M059J (cell line): ENCODE results near the gene EIF2D. TPM values are rescaled to one million over a fixed set of nuclear protein-coding genes. Genes with fewer than 3 reads are reported as not detected.

Experiments used
- DNase-seq: peaks from one replicate; pipeline ENCODE4 v3.0.0-alpha.2; 2012; ENCODE audit warnings: low read depth
- total RNA-seq: library from RNA; depleted of rRNA; stranded (reverse); fragments of >200 nt; shearing (Covaris generic); gene quantifications from 2 replicates; pipeline ENCODE4 v1.2.3, GENCODE V29; 2014

EIF2D gene
- total RNA-seq, 1 experiment from 2014 or later = 39.0 TPM

GRCh38 chr1:206569556-206569955 is 42.7 kb downstream of the EIF2D start:
- DNase-seq = no peak

GRCh38 chr1:206568779-206569352 is 43.4 kb downstream of the EIF2D start:
- no peak for DNase-seq

- DNase-seq = no peak
These were observed 44.0 kb downstream of the EIF2D start for GRCh38 chr1:206568256-206568655.

GRCh38 chr1:206566999-206567398 is 45.3 kb downstream of the EIF2D start:
- DNase-seq = no peak

GRCh38 chr1:206565995-206566394 is 46.3 kb downstream of the EIF2D start:
- no peak for DNase-seq

- DNase-seq = no peak
These were observed 48.7 kb downstream of the EIF2D start for GRCh38 chr1:206563367-206564207.

- no peak for DNase-seq
These were observed 52.1 kb downstream of the EIF2D start for GRCh38 chr1:206560007-206560716.

GRCh38 chr1:206559672-206559995 is 52.6 kb downstream of the EIF2D start:
- no peak for DNase-seq

GRCh38 chr1:206558794-206559671 is 53.2 kb downstream of the EIF2D start:
- DNase-seq = no peak

GRCh38 chr1:206557636-206558473 is 54.4 kb downstream of the EIF2D start:
- DNase-seq = peak; percentile 76

- peak; percentile 72 for DNase-seq
These were observed 55.3 kb downstream of the EIF2D start for GRCh38 chr1:206556750-206557635.

GRCh38 chr1:206556047-206556749 is 56.1 kb downstream of the EIF2D start:
- no peak for DNase-seq

GRCh38 chr1:206555473-206555935 is 56.8 kb downstream of the EIF2D start:
- no peak for DNase-seq

GRCh38 chr1:206554701-206555472 is 57.4 kb downstream of the EIF2D start:
- DNase-seq = no peak

GRCh38 chr1:206554211-206554610 is 58.1 kb downstream of the EIF2D start:
- DNase-seq = no peak

- no peak for DNase-seq
These were observed 60.3 kb downstream of the EIF2D start for GRCh38 chr1:206551986-206552326.

- no peak for DNase-seq
These were observed 60.8 kb downstream of the EIF2D start for GRCh38 chr1:206551296-206551985.

- peak; percentile 45 for DNase-seq
These were observed 61.8 kb downstream of the EIF2D start for GRCh38 chr1:206550446-206550845.
